ENCODE results near the gene SPI1.

- TF ChIP-seq POLR2A (IDR thresholded peaks at IDR 0.05), result no peak
- no peak for TF ChIP-seq CTCF (IDR thresholded peaks at IDR 0.05)
These were observed 41.8 kb downstream of the SPI1 start for GRCh38 chr11:47336595-47336994.
